Measurements from ENCODE around the gene RNF181. TPM values are rescaled to one million over a fixed set of nuclear protein-coding genes. Genes with fewer than 3 reads are reported as not detected.
A peak's percentile ranks its signal among the peaks of the same experiment; 100 is the strongest.

Gene RNF181
- total and polyA plus RNA-seq, 2 donors (not counting 3 experiments of a cell fraction or from before 2014, with no cell fraction given), result 142 to 629 TPM

- ChIA-PET POLR2A (interaction anchor here (0.6 to 1.4 kb wide), 8 partner anchors 9 to 284 kb away, joined by 3 to 7 read pairs (median 4); partner anchors contain the start of genes GGCX and TMEM150A), CTCF (interaction anchor here (1.0 to 1.3 kb wide), 6 partner anchors 8 to 192 kb away, joined by 3 to 5 read pairs (median 4); partner anchors contain the start of genes RNF181, SH2D6 and TMEM150A)
- DNase-seq (ENCODE audit: low read depth, low spot score), result peak; percentile 31
- Histone ChIP-seq H3K9ac (replicated peaks; ENCODE audit: extremely low read depth, insufficient read depth, low read length) (peak overlapping the region; percentile 76), H3K9me1 (replicated peaks; ENCODE audit: control insufficient read depth, extremely low read depth, insufficient read depth, low read length) (no peaks in the 10 kb centered on the region), H3K27ac (ENCODE audit: insufficient read depth, low read depth, low read length) (peak overlapping the region; percentile 61), H3K4me2 (ENCODE audit: insufficient read depth, low read length) (peak overlapping the region; percentile 87), H3K79me2 (ENCODE audit: control insufficient read depth, insufficient read depth, low read length) (peaks cover 13% of the 10 kb centered on the region), H2AFZ (ENCODE audit: low read depth, low read length) (peak overlapping the region; percentile 92), H3K27me3 (ENCODE audit: control insufficient read depth in 2 of 2, insufficient read depth in 2 of 2, low read length in 2 of 2) (no peaks in the 10 kb centered on the region), H3K4me3 (replicated peaks in 1 of 3; ENCODE audit: insufficient read depth in 1 of 3, low read depth in 1 of 3, low read length in 3 of 3) (peak overlapping the region; percentile 77 to 98 (median 91)), H3K4me1 (ENCODE audit: control insufficient read depth, extremely low read depth, insufficient read depth, low read length) (peaks cover 17% of the 10 kb centered on the region), H3K36me3 (ENCODE audit: control insufficient read depth in 2 of 2, extremely low read depth in 1 of 2, insufficient read depth in 2 of 2, low read length in 2 of 2) (peaks cover 0 to 7% of the 10 kb centered on the region in 2 experiments), H4K20me1 (replicated peaks; ENCODE audit: control insufficient read depth, extremely low read depth, insufficient read depth, low read length) (no peaks in the 10 kb centered on the region), H3K9me3 (replicated peaks; ENCODE audit: control insufficient read depth, insufficient read depth, low read length) (no peaks in the 10 kb centered on the region)
- no peak for TF ChIP-seq JUN (IDR thresholded peaks at IDR 0.05; ENCODE audit: borderline replicate concordance, insufficient read depth, insufficient read length, low read depth)
- TF ChIP-seq MAX (IDR thresholded peaks at IDR 0.05; ENCODE audit: insufficient read depth, insufficient read length), result no peak
- TF ChIP-seq MYC (IDR thresholded peaks at IDR 0.05; ENCODE audit: low read depth, low read length), result no peak
- TF ChIP-seq, protein P1, sequence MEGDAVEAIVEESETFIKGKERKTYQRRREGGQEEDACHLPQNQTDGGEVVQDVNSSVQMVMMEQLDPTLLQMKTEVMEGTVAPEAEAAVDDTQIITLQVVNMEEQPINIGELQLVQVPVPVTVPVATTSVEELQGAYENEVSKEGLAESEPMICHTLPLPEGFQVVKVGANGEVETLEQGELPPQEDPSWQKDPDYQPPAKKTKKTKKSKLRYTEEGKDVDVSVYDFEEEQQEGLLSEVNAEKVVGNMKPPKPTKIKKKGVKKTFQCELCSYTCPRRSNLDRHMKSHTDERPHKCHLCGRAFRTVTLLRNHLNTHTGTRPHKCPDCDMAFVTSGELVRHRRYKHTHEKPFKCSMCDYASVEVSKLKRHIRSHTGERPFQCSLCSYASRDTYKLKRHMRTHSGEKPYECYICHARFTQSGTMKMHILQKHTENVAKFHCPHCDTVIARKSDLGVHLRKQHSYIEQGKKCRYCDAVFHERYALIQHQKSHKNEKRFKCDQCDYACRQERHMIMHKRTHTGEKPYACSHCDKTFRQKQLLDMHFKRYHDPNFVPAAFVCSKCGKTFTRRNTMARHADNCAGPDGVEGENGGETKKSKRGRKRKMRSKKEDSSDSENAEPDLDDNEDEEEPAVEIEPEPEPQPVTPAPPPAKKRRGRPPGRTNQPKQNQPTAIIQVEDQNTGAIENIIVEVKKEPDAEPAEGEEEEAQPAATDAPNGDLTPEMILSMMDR (IDR thresholded peaks at IDR 0.05; ENCODE audit: extremely low read depth in 1 of 2, insufficient read depth in 1 of 2, low read depth in 1 of 2, low read length in 2 of 2), result no peak
- no peak for TF ChIP-seq GATA2 (IDR thresholded peaks at IDR 0.05; ENCODE audit: insufficient read depth, insufficient read length, low read depth, low read length)
- no peak for TF ChIP-seq FOS (IDR thresholded peaks at IDR 0.05; ENCODE audit: borderline replicate concordance, insufficient read depth, low read length)
- no peak for TF ChIP-seq POLR2A (IDR thresholded peaks at IDR 0.05; ENCODE audit: low read depth, low read length)
- dilution Hi-C loops (cut with MboI; ENCODE audit: extremely low pct_ligation_motif_present, low sequenced_read_pairs) (no loop called here), intact Hi-C loops (cut with micrococcal nuclease) (no loop called here)
- TSS peak; percentile 26 for BruUV-seq (replicated peaks)
- FAIRE-seq, result peak; percentile 81
Measured at GRCh38 chr2:85611217-85611704, 15.7 kb downstream of the RNF181 start.

Measured in endothelial cell of umbilical vein (primary cell).